Activated gamma-delta T cell treated with anti-CD3 and anti-CD28 coated beads, Interleukin-2, amount 50 U/mL, for 16 hours (primary cell): ENCODE results near the gene ZMIZ1.

Experiments
- DNase-seq: peaks from one replicate; pipeline ENCODE4 v3.0.0-alpha.2; 2020; ENCODE audit warnings: low read depth

Gene ZMIZ1

DNA sequence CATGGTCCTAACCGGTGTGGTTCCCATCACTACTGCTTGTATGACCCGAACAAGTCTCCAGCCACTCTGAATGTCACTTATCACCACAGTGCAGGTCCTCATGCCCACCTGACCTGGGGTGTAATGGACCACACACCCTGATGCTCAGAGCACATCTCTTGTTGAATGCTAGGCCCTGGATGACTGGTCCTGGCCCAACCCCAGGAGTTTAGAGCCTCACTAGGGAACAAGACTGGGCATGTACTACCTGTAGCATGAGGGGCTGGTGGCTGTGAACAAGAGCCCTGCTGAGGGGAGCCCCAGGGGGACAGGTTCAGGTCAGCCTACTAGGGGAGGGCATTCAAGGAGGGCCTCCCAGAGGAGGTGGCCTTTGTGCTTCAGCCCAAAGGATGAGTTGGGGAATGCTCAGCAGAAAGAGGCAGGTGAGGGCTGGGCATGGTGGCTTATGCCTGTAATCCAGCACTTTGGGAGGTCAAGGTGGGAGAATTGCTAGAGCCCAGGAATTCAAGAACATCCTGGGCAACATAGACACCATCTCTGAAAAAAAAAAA lies 31.2 kb downstream of the ZMIZ1 start:
- DNase-seq, result no peak

DNA sequence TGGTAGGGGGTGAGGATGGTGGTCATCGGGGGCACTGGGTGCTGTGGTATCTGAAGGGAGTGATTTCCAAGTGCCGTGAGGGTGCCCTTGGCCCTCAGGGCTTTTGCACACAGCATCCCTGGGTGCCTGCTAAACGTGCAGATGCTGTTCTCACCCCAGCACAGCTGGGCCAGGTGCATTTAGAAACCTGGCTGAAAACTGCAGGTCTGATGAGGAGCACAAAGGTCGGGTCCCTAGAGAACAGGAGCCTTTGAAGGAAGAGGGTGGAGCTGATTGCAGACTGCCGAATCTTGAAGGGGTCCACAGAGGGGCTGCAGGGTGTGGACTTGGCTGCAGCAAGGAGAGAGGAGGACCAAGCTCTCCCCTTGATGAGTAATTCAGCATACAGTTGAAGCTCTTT lies 32.0 kb downstream of the ZMIZ1 start:
- no peak for DNase-seq

DNA sequence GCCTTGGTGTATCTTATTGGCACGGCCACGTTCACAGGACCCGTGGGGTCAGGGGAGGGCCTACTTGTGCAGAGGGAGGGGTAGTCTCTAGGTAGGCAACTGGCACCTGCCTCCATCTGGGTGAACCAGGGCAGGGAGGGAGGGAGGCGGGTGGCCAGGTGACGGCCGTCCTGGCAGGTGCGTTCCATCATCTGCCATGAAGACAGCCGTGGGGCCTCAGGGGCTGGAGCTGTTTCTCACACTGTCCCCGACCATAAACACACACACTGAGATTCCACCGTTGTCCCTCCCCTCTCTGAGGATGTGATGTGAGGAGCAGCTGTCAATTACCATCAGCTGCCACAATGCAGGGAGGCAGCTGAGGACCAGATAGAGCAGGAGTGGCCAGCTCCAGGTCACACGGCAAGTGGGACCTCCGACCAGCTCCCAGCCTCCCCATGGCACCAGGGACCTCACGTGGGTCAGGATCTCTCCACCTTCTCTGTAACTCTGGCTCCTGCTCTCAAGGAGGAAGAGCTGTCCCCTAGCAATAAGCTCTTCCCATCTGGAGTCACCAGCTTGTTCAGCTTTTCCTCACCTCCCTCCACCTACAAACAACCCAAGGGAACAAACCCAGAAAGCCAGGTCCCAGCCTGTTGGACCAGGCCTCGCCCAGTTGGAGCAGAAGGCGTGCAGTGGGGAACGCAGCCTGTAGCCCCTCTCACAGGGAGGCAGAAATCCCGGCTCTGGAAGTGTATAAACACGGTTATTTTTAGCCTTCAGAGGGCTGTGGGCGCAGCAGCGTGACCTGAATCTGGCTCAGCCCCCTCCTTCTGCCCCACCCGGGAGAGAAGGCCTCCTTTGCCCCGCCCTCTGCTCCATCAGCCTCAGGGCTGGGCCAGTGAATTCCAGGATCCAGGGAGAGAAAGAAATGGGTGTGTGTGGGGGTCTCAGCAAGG lies 33.1 kb downstream of the ZMIZ1 start:
- no peak for DNase-seq

DNA sequence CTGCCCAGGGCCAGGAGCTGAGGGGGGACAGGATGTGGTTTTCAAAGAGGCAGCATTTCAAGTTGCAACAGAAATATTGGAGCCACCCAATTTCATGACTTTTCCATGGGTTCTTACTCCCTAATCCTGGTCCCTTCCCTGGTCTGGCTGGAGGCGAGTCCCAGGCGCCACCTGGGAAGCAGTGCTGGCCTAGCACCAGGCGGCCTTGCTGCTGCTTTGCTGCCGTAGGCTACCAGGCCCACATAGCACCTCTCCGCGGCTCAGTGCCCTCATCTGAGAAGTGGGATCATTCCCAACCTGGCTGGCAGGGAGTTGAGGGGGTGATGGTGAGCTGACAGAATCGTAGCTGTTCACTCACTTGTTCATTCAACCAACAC lies 33.7 kb downstream of the ZMIZ1 start:
- no peak for DNase-seq

DNA sequence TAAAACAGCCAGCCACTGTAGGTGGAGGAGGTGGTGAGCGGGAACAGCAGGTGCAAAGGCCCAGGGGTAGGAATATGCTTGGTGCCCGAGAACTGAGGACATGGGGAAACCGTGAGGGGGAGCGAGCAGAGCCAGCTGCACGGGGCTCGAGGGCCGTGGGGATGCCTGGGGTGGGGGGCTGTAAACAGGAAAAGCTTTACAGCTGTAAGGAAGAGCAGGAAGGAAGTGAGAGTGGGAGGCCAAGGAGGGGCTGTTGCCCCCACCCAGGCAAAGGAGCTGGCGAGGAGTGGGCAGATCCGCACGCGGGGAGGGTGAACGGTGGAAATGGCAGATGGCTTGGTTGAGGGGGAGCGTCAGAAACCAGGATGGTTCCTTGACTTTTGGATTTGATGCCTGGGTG lies 34.4 kb downstream of the ZMIZ1 start:
- no peak for DNase-seq

DNA sequence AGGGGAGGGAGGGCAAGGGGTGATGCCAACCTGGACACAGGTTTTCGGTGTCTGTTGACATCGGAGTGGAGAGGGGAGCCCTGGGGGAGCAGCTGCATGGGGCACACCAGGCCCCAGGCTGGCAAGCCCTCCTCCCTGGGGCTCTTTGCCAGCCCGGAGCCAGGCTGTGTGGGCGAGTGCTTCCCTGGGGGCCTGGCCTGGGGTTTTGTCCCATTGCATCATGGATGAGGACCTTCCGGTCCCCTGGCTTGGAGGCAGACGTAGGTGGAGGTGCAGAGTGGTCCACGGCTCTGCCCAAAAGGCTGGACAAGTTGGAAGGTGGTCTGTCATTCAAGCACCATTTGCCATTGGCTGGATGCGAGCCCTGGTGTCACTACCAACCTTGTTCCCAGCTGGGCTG lies 34.8 kb downstream of the ZMIZ1 start:
- no peak for DNase-seq

DNA sequence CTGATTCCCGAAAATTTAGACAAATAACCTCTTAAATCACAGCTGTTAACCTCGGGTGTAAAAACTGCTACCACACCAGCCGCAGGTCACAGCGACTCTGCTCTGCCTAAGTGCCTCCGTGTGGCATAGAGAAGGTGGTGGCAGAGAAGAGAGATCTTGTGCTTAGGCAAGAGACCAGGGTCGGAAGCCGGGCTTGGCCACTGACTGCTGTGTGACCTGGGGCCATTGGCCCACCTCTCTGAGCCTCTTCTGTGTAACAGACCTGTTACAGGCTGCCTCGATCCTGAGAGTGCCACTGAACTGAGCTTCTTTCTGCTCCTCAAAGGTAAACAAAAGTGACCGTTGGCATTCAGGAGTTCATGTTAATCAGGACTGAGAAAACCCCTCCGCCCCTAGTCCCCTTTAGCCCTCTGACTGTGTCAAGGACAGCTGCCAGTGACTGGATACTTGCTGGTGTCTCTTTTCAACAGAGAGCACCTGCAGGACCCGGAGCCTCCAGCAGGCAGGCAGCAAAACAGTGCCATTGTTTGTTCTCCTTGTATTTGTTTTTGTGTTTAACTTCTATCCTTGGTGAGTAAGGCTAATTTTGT lies 36.5 kb downstream of the ZMIZ1 start:
- no peak for DNase-seq

DNA sequence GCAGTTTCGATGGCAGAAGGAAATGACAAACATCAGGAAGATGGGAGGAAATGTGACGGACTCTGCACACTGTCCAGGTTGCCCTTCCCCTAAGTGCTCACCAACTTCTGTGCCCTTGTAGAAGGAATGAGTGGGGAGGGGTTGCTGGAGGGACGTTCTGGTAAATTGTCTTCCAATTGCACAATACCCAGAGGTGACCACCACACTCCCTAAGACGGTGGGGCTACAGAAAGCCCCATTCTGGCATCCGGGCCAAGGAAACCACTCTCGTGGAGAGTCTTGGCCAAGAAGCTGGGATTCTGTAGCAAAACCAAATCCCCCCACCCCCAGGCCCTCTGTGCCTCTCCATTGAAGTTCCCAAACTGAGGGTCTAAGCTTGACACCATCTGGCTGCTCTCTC lies 37.1 kb downstream of the ZMIZ1 start:
- no peak for DNase-seq

DNA sequence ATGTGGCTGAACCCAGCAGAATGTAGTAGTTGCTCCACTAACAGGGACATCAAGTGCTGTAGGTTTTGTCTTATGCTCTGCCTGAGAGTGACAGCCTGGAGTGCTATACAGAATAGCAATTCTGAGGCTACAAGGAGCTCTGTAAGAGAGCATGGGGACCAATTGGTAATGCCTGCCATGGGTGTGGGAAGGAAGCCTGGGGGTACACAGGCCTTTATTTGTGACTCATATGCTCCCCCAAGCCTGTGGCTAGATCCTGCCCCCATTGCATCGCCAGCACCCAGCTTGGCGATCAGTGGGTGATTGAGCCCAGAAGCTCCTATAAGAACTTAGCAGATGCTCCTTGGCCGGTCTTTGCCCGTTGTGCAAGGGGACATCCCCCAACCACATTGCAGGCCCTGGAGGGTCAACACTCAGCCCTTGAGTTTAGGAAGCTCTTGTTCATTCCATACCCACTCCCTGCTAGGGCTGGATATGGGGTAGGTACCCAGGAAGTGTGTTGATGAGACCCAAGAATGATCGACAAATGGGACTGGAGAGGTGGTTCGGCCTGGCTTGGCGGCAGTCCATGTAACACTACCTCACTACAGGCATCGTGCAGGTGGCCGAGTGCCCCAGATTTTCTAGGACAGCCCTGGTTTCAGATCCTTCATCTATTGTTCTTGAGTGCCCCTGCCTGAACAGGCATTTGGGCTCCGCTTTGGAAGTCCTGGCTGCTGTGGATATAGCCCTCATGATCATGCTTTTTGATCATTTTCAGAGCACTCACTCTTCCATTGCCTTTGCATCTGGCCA lies 37.7 kb downstream of the ZMIZ1 start:
- DNase-seq, result no peak

DNA sequence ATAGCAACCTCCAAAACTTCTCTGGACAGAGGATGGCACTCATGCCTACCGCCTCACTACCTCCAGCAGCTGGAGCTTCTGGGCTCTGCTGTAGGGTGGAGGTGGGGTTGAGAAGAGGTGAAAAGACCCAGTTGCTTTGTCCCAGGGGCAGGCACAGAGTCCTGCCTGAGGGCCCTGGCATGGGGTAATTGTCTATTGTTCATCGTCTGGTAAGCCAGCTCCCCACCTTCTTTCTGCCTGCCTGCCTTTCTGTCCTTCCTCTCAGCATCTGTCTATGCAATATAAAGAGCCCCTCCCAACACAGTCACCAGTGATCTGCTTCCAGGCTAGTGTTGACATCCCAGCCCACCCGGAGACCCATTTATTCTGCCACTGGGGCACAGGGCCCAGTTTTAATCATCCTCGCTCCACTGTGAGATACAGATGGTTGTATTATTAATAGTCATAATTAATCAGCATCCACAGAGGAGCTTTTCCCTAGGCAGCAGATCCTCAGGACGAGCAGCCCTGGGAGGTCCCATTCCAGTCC lies 39.0 kb downstream of the ZMIZ1 start:
- DNase-seq, result no peak

DNA sequence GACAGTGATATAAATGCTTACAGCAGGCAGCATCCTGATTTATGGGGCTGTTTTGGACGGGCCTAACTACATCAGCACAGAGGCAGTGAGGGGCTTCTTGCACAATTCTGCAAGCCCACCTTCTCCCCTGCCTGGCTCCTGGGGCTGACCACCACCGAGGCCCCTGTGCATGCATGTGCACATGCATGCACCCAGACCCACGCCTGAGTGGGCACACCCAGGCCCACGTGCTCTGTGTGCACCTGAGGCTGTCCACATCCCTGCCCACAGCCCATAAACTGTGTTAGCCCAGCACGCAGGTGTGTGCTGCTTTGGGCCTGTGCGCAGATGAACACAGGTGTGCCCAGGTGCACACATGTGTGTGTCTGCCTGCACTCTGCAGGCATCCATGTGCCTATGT lies 40.0 kb downstream of the ZMIZ1 start:
- no peak for DNase-seq

DNA sequence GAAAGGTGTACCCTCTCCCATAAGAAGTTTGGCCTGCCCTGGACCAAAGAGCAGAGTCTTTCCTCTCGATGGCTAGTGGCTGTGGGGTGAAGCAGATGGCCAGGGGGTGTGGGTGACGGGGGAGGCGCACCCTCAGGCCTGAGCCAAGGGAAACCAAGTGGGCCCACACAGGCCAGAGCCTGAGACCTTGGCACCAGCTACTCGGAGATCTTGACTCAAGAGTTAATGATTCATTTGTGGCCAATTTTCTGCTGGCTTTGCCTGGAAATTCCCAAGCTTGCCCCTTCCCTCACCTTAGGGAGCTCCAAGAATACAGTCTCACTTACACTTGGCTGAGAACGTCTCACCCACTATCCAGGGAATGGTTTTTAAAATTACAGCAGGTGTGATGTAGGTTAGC lies 42.7 kb downstream of the ZMIZ1 start:
- no peak for DNase-seq

DNA sequence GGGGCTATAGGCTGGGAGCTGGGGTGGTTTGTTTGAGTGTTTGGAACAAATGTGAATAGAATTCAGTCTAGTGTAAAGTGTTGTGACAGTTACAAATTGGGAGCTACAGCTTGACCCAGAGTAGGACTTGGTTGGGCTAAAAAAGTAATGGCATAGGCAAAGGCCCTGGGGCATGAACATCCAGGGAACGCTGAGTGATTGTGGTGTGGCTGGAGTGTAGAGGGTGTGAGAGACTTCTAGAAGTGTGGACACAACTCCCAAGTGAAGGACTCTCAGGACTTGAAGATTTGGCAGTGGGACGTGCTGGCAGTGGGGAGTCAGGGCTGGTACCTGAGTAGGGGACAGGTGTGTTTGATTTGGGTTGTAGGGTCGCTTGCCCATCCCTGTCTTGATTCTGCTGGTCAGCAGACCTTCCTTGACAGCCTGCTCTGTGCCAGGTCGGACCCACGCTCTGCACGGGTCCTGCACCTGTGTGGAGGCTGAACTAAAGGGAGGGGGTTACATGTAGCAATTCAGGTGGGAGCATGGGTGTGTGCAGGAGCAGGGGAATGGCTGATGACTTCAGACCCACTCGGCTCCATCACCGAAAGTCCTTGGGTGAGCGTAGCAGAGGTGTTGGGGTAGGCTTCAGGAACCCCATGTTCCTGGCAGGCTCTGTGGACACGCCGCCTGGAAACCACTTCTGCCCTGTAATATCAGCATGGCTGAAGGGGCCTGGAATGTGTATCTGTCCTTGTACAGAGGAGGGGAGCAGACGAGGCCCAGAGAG lies 43.3 kb downstream of the ZMIZ1 start:
- no peak for DNase-seq

DNA sequence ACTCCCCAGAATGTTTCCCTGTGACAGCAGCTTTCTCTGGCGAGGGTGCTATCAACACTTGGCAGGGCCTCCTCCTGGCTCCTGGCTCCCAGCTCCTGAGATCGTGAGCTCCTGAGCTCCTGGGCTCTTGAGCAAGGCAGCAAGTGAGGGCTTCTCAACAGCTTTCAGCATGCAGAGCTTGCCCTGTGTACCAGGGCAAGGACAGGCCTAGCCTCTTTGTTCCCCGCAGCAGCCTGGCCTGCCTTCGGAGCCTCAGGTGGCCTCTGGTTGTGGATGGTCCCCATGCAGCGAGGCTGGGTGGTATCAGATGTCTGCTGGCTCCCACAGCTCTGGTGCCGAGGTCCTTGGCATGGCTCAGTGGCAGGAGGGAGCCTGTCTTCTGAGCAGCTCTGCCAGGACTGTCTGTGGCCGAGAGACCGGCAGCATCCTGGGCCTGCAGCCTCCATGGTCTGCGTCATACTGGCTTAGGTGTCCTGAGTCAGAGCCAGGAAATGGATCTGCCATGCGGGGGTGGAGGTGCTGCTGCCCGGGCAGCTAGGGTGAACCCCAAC lies 44.2 kb downstream of the ZMIZ1 start:
- DNase-seq, result no peak

DNA sequence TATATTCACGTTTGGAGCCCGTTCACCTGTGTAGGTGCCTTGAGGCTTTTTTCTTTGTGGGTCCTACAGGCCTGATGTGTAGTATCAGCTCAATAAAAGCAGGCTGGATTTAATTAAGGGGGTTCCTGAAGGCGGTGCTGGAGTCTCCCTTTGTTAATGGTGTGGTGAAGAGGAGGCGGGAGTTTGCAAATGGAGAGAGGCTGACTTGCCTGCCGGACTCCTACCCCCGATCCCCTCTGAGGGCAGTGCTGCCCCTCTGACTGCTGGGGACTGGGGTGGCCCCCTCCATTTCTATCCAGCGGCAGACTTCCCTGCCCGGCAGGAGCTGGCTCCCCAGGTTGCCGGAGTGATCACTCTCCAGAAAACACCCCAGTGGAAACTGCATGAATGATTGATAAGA lies 45.1 kb downstream of the ZMIZ1 start:
- no peak for DNase-seq

DNA sequence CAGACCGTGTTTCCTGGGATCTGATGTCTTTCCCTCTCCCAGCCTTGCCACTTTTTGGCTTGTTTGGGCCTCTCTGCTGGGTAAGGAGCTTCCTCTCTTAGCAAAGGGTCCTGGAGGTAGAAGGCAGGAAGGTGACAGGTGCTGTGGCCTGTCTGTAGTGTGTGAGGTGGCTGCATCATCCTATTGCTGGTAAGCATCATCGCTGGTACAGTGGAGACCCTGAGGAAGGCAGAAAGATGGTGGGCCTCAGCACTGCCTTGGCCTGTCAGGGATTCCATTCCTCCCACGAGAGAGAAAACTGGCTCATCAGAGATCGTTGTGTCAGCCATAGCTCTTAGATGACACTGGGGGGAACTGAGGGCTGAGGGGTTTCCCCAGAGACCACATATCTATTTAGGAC lies 46.5 kb downstream of the ZMIZ1 start:
- no peak for DNase-seq

DNA sequence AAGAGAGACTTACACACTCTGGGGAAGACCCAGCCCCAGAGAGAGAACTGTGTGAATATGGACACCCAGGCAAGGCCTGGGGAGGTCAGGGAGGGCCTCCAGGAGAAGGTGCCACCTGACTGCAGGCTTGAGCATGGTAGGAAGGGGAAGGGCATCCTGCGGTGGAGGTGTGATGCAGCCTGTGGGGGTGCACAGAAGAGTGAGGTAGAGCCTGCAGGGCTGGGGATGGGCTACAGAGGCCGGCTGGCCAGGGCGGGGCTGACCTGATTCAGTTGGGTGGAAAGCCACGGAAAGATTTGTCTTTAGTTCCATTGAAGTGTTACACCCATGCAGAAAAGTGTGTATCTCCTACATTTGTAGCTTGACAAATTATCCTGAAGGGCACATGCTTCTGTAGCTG lies 47.6 kb downstream of the ZMIZ1 start:
- DNase-seq, result no peak

DNA sequence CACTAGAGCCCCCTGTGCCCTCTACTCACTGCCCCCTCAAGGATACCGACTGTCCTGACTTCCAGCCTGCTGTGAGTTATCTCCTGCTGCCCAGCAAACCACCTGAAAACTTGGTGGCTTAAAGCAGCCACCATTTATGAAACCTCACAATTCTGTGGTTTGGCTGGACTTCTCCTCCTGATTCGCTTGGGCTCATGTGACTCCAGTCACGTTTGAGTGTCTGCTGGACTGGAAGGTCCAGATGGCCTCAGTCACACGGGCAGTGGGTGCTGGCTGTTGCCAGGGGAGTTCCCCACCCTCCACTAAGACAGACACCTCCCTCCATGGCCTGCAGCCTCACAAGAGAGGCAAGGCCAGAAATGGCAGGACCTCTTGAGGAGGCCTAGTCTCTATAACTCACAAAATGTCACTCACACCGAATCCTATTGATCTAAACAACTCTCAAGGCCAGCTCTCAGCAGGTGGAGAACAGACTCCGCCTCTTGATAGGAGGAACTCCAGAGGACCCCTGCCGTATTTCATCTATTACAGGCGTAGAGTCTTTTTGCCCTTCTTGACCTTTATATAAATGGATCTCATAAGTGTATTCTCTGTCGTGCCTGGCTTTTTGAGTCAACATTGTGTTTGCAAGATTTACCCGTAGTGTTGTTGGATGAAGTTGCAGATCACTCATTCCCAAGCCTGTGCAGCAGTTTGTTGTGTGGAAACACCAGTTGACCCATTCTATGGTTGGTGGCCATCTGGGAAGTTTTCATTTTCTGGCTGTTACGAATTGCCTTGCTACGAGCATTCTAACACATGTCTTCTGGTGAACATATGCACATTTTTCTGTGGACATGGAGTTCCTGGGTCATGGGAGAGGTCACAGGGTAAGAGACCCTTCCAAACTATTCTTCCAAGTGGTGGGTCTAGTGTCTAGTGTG lies 48.3 kb downstream of the ZMIZ1 start:
- no peak for DNase-seq

DNA sequence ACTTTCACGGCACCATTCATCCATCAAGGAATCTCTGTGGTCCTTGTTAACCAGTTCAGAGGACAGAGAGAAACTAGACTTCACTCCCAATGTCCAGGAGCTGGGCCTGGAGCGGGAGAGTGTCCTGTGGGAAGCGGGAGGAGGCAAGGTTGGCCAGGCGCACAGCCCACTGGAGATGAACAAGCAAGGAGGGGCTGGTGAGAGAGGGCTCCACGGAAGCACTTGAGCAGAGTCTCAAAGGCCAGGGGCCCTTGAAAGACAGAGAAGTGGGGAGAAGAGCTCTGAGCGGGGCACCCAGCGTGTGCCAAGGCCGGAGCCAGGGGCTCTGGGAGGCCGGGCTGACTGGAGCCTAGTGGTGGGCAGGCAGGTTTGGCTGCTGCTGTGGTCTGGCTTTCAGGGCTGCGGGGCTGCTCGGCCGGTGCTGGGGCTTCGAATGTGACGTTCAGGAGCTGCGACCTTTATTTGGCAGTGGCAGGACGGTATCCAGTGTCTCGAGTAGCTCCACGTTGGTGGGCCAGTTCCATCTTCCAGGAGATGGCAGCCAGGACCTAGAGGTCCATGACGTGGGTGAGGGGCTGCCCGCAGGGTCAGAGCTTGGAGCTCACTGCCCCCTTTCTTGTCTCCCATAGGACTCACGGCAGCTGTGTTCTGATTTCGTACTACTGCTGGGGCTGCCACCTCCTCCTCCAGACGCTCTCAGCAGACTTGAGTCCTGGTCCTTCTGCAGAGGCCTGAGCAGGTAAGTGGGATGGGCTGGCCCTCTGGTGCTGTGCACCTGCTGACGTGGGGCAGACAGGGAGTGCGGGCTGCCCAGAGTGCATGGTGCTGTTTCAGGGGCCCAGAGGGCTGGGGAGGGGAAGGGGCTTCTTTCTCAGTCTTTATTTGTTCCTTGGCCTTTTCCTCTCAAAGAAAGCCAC lies 49.8 kb downstream of the ZMIZ1 start:
- DNase-seq, result no peak
